ENCODE results near the gene POU3F3. TPM values are rescaled to one million over a fixed set of nuclear protein-coding genes. Genes with fewer than 3 reads are reported as not detected.

Gene POU3F3
- total and polyA plus RNA-seq, 3 donors from 2014 or later = 0.71 to 1.7 (median 0.96) TPM

- intact Hi-C loops (cut with DNase I; ENCODE audit: low total_unique reads) = no loop called here
- Histone ChIP-seq H3K27me3 (no peaks in the 10 kb centered on the region), H3K27ac (no peak overlapping the region), H3K36me3 (ENCODE audit: low read depth, missing control alignments) (no peaks in the 10 kb centered on the region), H3K4me1 (no peaks in the 10 kb centered on the region), H3K9me3 (no peaks in the 10 kb centered on the region), H3K4me3 (peak overlapping the region in 1 of 2 donors; percentile 38)
- no peak for TF ChIP-seq POLR2A (IDR thresholded peaks at IDR 0.05)
- no peak for TF ChIP-seq CTCF (IDR thresholded peaks at IDR 0.05)
- no peak for DNase-seq
- WGBS, 2 donors = 0 to 1% methylated on average over 4 to 14 of the region's 41 CpGs
Measured at GRCh38 chr2:104856973-104857261, 3.0 kb downstream of the POU3F3 start.

- no peaks in the 10 kb centered on the region for H3K27me3 ChIP-seq
- TF ChIP-seq POLR2A (IDR thresholded peaks at IDR 0.05) (no peak), CTCF (IDR thresholded peaks at IDR 0.05) (no peak)
- no peaks in the 10 kb centered on the region for H3K4me1 ChIP-seq
- no peak for DNase-seq
- H3K36me3 ChIP-seq (ENCODE audit: low read depth, missing control alignments) = no peaks in the 10 kb centered on the region
- intact Hi-C loops (cut with DNase I; ENCODE audit: low total_unique reads) = no loop called here
- WGBS, 2 donors = 7 to 8% methylated on average over 31 to 33 of the region's 33 CpGs
- H3K4me3 ChIP-seq = peak overlapping the region in 1 of 2 donors; percentile 11
- no peaks in the 10 kb centered on the region for H3K9me3 ChIP-seq
- no peak overlapping the region for H3K27ac ChIP-seq
Measured at GRCh38 chr2:104857262-104858005, 3.5 kb downstream of the POU3F3 start.

GRCh38 chr2:104858006-104858978, 4.4 kb downstream of the POU3F3 start:
- no peaks in the 10 kb centered on the region for H3K27me3 ChIP-seq
- intact Hi-C loops (cut with DNase I; ENCODE audit: low total_unique reads) = no loop called here
- no peak for DNase-seq
- H3K4me1 ChIP-seq = no peaks in the 10 kb centered on the region
- H3K9me3 ChIP-seq = no peaks in the 10 kb centered on the region
- 14% methylated on average over 18 of the region's 18 CpGs for WGBS, 2 donors
- peak overlapping the region in 1 of 2 donors; percentile 11 for H3K4me3 ChIP-seq
- no peak overlapping the region for H3K27ac ChIP-seq
- no peaks in the 10 kb centered on the region for H3K36me3 ChIP-seq (ENCODE audit: low read depth, missing control alignments)
- no peak for TF ChIP-seq CTCF (IDR thresholded peaks at IDR 0.05)
- TF ChIP-seq POLR2A (IDR thresholded peaks at IDR 0.05) = no peak

GRCh38 chr2:104859291-104859765, 5.4 kb downstream of the POU3F3 start:
- no peak overlapping the region for H3K4me3 ChIP-seq
- 14 to 19% methylated on average over 5 of the region's 5 CpGs for WGBS, 2 donors
- H3K36me3 ChIP-seq (ENCODE audit: low read depth, missing control alignments) = no peaks in the 10 kb centered on the region
- H3K4me1 ChIP-seq = peaks cover 5% of the 10 kb centered on the region
- H3K9me3 ChIP-seq = no peaks in the 10 kb centered on the region
- DNase-seq = no peak
- H3K27ac ChIP-seq = no peak overlapping the region
- TF ChIP-seq CTCF (IDR thresholded peaks at IDR 0.05) (no peak), POLR2A (IDR thresholded peaks at IDR 0.05) (no peak)
- no peaks in the 10 kb centered on the region for H3K27me3 ChIP-seq
- intact Hi-C loops (cut with DNase I; ENCODE audit: low total_unique reads) = no loop called here
